Activated CD4-positive, alpha-beta T cell treated with anti-CD3 and anti-CD28 coated beads, Interleukin-2, amount 10 ng/mL, durations not matched to agents 7 days and 5 days (primary cell): Measurements from ENCODE around the gene WNT7A. TPM values are rescaled to one million over a fixed set of nuclear protein-coding genes. Genes with fewer than 3 reads are reported as not detected.
"Not testable (repeated sequence)": the region's sequence is repeated elsewhere in the genome, so short reads cannot be mapped to it uniquely, and the experiment has no call there.

Source experiments
- CTCF ChIA-PET: fragments of 350-600 bp; sonication (Branson Sonifier 250); formaldehyde crosslinking; loops from one replicate; lab custom pipeline; 2021; ENCODE audit warnings: antibody characterized with exemption; lab: Charles Lee
- POLR2A ChIA-PET: fragments of 350-600 bp; sonication (Branson Sonifier 250); formaldehyde crosslinking; loops from one replicate; lab custom pipeline; 2021; ENCODE audit warnings: antibody characterized with exemption; lab: Charles Lee
- DNase-seq: peaks from one replicate; pipeline ENCODE4 v3.0.0-alpha.2; 2020
- H3K27ac Mint-ChIP-seq: one replicate; pipeline ENCODE4 v1.8.0; 2021; ENCODE audit warnings: mild to moderate bottlenecking, moderate library complexity, mixed read lengths
- H3K27me3 Mint-ChIP-seq: one replicate; pipeline ENCODE4 v1.8.0; 2021; ENCODE audit warnings: mixed read lengths
- H3K36me3 Mint-ChIP-seq: one replicate; pipeline ENCODE4 v1.8.0; 2021; ENCODE audit warnings: low read depth, mixed read lengths
- H3K4me1 Mint-ChIP-seq: one replicate; pipeline ENCODE4 v1.8.0; 2021; ENCODE audit warnings: mixed read lengths
- H3K4me3 Mint-ChIP-seq: one replicate; pipeline ENCODE4 v1.8.0; 2021; ENCODE audit warnings: mild to moderate bottlenecking, moderate library complexity, mixed read lengths
- H3K9me3 Mint-ChIP-seq: one replicate; pipeline ENCODE4 v1.8.0; 2021; ENCODE audit warnings: mixed read lengths
- total RNA-seq, 2 experiments: library from RNA; stranded (reverse); gene quantifications; one replicate each; pipeline ENCODE4 v1.2.3, GENCODE V29; 2021

WNT7A gene
- under 1 TPM; 0.20 to 0.29 TPM for total RNA-seq

GRCh38 chr3:13879946-13880810 lies at the start of gene WNT7A:
Gene WNT7A, minus strand, starts transcription at chr3:13880071. Its CDS starts 255 bp downstream, at chr3:13879816.
- POLR2A ChIA-PET: no interaction called here
- Mint-ChIP-seq H3K4me3 (peak within 1 kb of the TSS; percentile 28), H3K27ac (no peak within 1 kb of the TSS), H3K27me3 (peaks cover 72% of the 10 kb centered on the region), H3K36me3 (no peaks in the 10 kb centered on the region), H3K9me3 (no peaks in the 10 kb centered on the region), H3K4me1 (peaks cover 7% of the 10 kb centered on the region)
- DNase-seq: peak; percentile 54
- CTCF ChIA-PET: interaction anchor here (0.6 to 3.3 kb wide), 15 partner anchors 9 to 1684 kb away, joined by 3 to 25 read pairs (median 4); no protein-coding TSS in a partner anchor

DNA sequence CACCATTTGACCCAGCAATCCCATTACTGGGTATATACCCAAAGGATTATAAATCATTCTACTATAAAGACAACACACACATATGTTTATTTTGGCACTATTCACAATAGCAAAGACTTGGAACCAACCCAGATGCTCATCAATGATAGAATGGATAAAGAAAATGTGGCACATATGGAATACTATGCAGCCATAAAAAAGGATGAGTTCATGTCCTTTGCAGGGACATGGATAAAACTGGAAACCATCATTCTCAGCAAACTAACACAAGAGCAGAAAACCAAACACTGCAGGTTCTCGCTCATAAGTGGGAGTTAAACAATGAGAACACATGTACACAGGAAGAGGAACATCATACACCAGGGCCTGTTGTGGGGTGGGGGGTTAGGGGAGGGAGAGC lies 48.9 kb upstream of the WNT7A start:
- H3K4me1 Mint-ChIP-seq, CTCF ChIA-PET, H3K27ac Mint-ChIP-seq, POLR2A ChIA-PET, H3K36me3 Mint-ChIP-seq, DNase-seq, H3K4me3 Mint-ChIP-seq: not testable (repeated sequence)
- Mint-ChIP-seq H3K27me3 (peaks cover 10% of the 10 kb centered on the region), H3K9me3 (peaks cover 21% of the 10 kb centered on the region)

- H3K4me1 Mint-ChIP-seq: no peaks in the 10 kb centered on the region
- ChIA-PET CTCF (interaction anchor here (0.9 kb wide), 1 partner anchor 21 kb away, joined by 3 read pairs; no protein-coding TSS in a partner anchor), POLR2A (no interaction called here)
- peaks cover 21% of the 10 kb centered on the region for H3K9me3 Mint-ChIP-seq
- H3K27me3 Mint-ChIP-seq: peaks cover 6% of the 10 kb centered on the region
- no peak for DNase-seq
- no peaks in the 10 kb centered on the region for H3K36me3 Mint-ChIP-seq
- H3K27ac Mint-ChIP-seq: no peak overlapping the region
- H3K4me3 Mint-ChIP-seq: no peak overlapping the region
Measured at GRCh38 chr3:13927295-13927694, 47.4 kb upstream of the WNT7A start.

- no peak for DNase-seq
- Mint-ChIP-seq H3K4me1 (no peaks in the 10 kb centered on the region), H3K9me3 (peaks cover 29% of the 10 kb centered on the region), H3K36me3 (no peaks in the 10 kb centered on the region), H3K27ac (no peak overlapping the region), H3K27me3 (no peaks in the 10 kb centered on the region), H3K4me3 (no peak overlapping the region)
- ChIA-PET CTCF (no interaction called here), POLR2A (no interaction called here)
Measured at GRCh38 chr3:13916375-13916774, 36.5 kb upstream of the WNT7A start.

GRCh38 chr3:13902648-13903238 lies 22.9 kb upstream of the WNT7A start:
- H3K4me3 Mint-ChIP-seq: no peak overlapping the region
- peaks cover 54% of the 10 kb centered on the region for H3K9me3 Mint-ChIP-seq
- H3K36me3 Mint-ChIP-seq: peaks cover 14% of the 10 kb centered on the region
- peaks cover 4% of the 10 kb centered on the region for H3K27me3 Mint-ChIP-seq
- ChIA-PET POLR2A (no interaction called here), CTCF (no interaction called here)
- no peak for DNase-seq
- H3K4me1 Mint-ChIP-seq: no peaks in the 10 kb centered on the region
- H3K27ac Mint-ChIP-seq: no peak overlapping the region

DNA sequence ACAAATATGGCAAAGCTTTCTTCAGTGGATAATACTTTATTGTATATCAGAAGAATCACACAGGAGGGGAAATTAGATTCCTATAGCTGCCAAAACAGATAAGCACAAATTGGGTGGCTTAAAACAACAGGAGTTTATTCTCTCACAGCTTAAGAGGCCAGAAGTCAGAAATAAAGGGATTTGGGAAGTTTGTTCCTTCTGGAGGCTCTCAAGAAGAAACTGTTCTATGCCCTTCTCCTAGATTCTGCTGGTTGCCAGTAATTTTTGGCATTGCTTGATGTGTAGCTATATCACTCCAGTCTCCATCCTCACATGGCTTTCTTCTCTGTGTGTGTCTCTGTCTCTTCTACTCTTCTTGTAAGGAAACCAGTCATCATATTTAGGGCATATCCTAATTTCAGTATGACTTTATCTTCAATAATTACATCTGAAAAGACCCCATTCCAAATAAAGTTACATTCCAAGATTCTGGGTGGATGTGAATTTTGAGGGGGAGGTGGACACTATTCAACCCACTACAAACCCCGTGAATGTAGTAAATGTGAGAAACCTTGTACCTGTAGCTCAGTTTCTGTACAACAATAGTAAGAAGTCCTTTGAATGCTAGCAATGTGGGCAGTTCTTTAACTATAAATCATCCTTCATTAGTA lies 22.2 kb upstream of the WNT7A start:
- H3K4me1 Mint-ChIP-seq: no peaks in the 10 kb centered on the region
- H3K27ac Mint-ChIP-seq: no peak overlapping the region
- peaks cover 4% of the 10 kb centered on the region for H3K27me3 Mint-ChIP-seq
- CTCF ChIA-PET: interaction anchor here (0.6 kb wide), 1 partner anchor 772 kb away, joined by 3 read pairs; no protein-coding TSS in a partner anchor
- H3K9me3 Mint-ChIP-seq: peaks cover 50% of the 10 kb centered on the region
- no peak overlapping the region for H3K4me3 Mint-ChIP-seq
- peaks cover 14% of the 10 kb centered on the region for H3K36me3 Mint-ChIP-seq
- no peak for DNase-seq
- POLR2A ChIA-PET: no interaction called here

DNA sequence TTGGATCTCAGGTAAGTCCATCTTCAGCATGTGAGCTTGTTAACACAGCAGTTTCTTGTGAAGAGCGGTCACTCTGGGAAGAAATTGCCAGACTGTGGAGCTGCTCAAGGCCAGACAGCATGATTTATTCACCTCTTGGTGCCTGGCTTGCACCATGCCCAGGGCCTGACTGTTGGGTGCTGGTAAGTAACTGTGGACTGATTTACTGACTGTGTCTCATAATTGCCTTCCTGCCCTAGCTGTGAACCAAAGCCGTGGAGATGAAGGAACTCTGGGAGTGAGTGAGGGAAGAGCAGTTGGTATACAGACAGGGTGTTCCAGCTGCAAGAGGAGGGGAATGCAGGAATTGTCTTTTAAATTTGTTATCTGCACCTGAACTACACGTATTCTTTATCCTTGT lies 18.5 kb upstream of the WNT7A start:
- Mint-ChIP-seq H3K36me3 (peaks cover 17% of the 10 kb centered on the region), H3K27ac (no peak overlapping the region), H3K9me3 (peaks cover 27% of the 10 kb centered on the region), H3K4me1 (peaks cover 16% of the 10 kb centered on the region), H3K4me3 (no peak overlapping the region), H3K27me3 (peaks cover 6% of the 10 kb centered on the region)
- ChIA-PET POLR2A (no interaction called here), CTCF (no interaction called here)
- DNase-seq: no peak

- POLR2A ChIA-PET: no interaction called here
- H3K4me1 Mint-ChIP-seq: peaks cover 23% of the 10 kb centered on the region
- CTCF ChIA-PET: interaction anchor here (0.6 to 1.6 kb wide), 17 partner anchors 9 to 565 kb away, joined by 3 to 8 read pairs (median 4); partner anchors contain the start of genes CHCHD4, SLC6A6 and TMEM43
- peak overlapping the region; percentile 2 for H3K27ac Mint-ChIP-seq
- H3K27me3 Mint-ChIP-seq: peaks cover 6% of the 10 kb centered on the region
- H3K36me3 Mint-ChIP-seq: peaks cover 15% of the 10 kb centered on the region
- peaks cover 22% of the 10 kb centered on the region for H3K9me3 Mint-ChIP-seq
- DNase-seq: peak; percentile 78
- H3K4me3 Mint-ChIP-seq: peak overlapping the region; percentile 85
Measured at GRCh38 chr3:13896473-13897154, 16.7 kb upstream of the WNT7A start.

- H3K27ac Mint-ChIP-seq: peak overlapping the region; percentile 91
- peaks cover 3% of the 10 kb centered on the region for H3K27me3 Mint-ChIP-seq
- peaks cover 35% of the 10 kb centered on the region for H3K4me1 Mint-ChIP-seq
- peaks cover 17% of the 10 kb centered on the region for H3K36me3 Mint-ChIP-seq
- POLR2A ChIA-PET: interaction anchor here (0.6 kb wide), 1 partner anchor 479 kb away, joined by 3 read pairs; no protein-coding TSS in a partner anchor
- peaks cover 17% of the 10 kb centered on the region for H3K9me3 Mint-ChIP-seq
- peak overlapping the region; percentile 85 for H3K4me3 Mint-ChIP-seq
- CTCF ChIA-PET: interaction anchor here (0.7 to 1.6 kb wide), 11 partner anchors 8 to 566 kb away, joined by 3 to 8 read pairs (median 5); partner anchors contain the start of gene SLC6A6
- DNase-seq: peak; percentile 96
Measured at GRCh38 chr3:13895155-13896105, 15.6 kb upstream of the WNT7A start.

DNA sequence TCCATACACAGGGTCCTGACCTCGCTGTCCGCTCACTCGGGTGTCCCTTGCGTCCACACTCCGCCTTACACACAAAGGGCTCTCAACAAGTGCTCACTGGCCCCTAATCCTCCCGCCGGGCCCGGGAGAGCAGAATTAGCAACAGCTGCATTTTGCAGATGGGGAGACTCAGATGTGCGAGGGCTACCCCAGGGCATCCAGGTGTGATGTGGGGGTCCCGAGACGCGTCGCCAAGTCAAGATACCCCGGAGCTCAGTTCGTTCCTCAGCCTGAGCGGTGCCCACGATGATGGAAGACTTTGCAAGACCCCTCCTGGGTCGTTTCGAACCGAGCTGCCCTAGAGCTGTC lies 14.9 kb upstream of the WNT7A start:
- H3K4me3 Mint-ChIP-seq: peak overlapping the region; percentile 85
- H3K9me3 Mint-ChIP-seq: peaks cover 16% of the 10 kb centered on the region
- H3K27ac Mint-ChIP-seq: peak overlapping the region; percentile 91
- ChIA-PET CTCF (interaction anchor here (1.4 kb wide), 1 partner anchor 247 kb away, joined by 3 read pairs; no protein-coding TSS in a partner anchor), POLR2A (interaction anchor here (0.6 kb wide), 1 partner anchor 478 kb away, joined by 3 read pairs; no protein-coding TSS in a partner anchor)
- H3K4me1 Mint-ChIP-seq: peaks cover 41% of the 10 kb centered on the region
- no peak for DNase-seq
- peaks cover 3% of the 10 kb centered on the region for H3K27me3 Mint-ChIP-seq
- H3K36me3 Mint-ChIP-seq: peaks cover 17% of the 10 kb centered on the region

DNA sequence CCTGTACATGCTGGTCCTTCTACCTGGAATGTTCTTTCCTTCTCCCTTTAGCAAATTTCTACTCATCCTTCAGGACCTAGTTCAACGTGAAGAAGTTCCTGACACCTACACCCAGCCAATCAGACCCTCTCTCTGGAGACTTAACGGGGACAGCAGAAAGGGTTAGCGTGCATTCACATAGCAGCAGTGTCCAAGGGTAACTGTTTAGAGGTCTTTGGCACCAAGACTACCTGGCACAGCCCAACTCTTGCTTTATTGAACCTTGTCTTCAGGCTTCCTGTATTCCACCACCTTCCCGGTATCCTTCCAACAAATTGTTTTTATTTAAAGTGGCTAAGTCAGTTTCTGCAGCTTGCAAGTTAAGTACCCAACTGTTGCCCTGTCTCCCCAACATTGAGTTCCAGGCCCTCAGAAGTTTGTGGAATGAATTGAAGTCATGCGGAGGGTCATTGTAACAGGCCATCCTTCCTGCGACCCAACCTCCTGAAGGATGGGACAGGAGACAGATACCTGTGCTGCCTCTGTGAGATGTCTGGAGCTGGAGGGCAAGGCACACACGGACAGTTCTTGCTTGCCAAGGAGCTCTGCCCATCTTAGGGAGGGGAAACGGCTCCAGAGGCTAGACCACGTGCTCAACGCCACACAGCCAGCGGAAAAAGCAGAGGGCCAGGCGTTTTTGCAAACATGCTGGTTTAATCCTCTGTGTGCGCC lies 14.4 kb upstream of the WNT7A start:
- Mint-ChIP-seq H3K9me3 (peaks cover 10% of the 10 kb centered on the region), H3K4me1 (peaks cover 46% of the 10 kb centered on the region), H3K36me3 (peaks cover 14% of the 10 kb centered on the region), H3K4me3 (peak overlapping the region; percentile 85), H3K27me3 (peaks cover 3% of the 10 kb centered on the region), H3K27ac (no peak overlapping the region)
- DNase-seq: no peak
- CTCF ChIA-PET: interaction anchor here (1.4 kb wide), 1 partner anchor 246 kb away, joined by 3 read pairs; no protein-coding TSS in a partner anchor
- POLR2A ChIA-PET: interaction anchor here (0.6 kb wide), 1 partner anchor 477 kb away, joined by 3 read pairs; no protein-coding TSS in a partner anchor
